Activated CD4-positive, alpha-beta T cell treated with anti-CD3 and anti-CD28 coated beads, Interleukin-2, amount 10 ng/mL, durations not matched to agents 7 days and 5 days (primary cell): Measurements from ENCODE around the gene GRAPL. TPM values are rescaled to one million over a fixed set of nuclear protein-coding genes. Genes with fewer than 3 reads are reported as not detected.
"Not testable (repeated sequence)": the region's sequence is repeated elsewhere in the genome, so short reads cannot be mapped to it uniquely, and the experiment has no call there.

Source experiments
- CTCF ChIA-PET: fragments of 350-600 bp; sonication (Branson Sonifier 250); formaldehyde crosslinking; loops from one replicate; lab custom pipeline; 2021; ENCODE audit warnings: antibody characterized with exemption; lab: Charles Lee
- POLR2A ChIA-PET: fragments of 350-600 bp; sonication (Branson Sonifier 250); formaldehyde crosslinking; loops from one replicate; lab custom pipeline; 2021; ENCODE audit warnings: antibody characterized with exemption; lab: Charles Lee
- DNase-seq: peaks from one replicate; pipeline ENCODE4 v3.0.0-alpha.2; 2020
- H3K27ac Mint-ChIP-seq: one replicate; pipeline ENCODE4 v1.8.0; 2021; ENCODE audit warnings: mild to moderate bottlenecking, moderate library complexity, mixed read lengths
- H3K27me3 Mint-ChIP-seq: one replicate; pipeline ENCODE4 v1.8.0; 2021; ENCODE audit warnings: mixed read lengths
- H3K36me3 Mint-ChIP-seq: one replicate; pipeline ENCODE4 v1.8.0; 2021; ENCODE audit warnings: low read depth, mixed read lengths
- H3K4me1 Mint-ChIP-seq: one replicate; pipeline ENCODE4 v1.8.0; 2021; ENCODE audit warnings: mixed read lengths
- H3K4me3 Mint-ChIP-seq: one replicate; pipeline ENCODE4 v1.8.0; 2021; ENCODE audit warnings: mild to moderate bottlenecking, moderate library complexity, mixed read lengths
- H3K9me3 Mint-ChIP-seq: one replicate; pipeline ENCODE4 v1.8.0; 2021; ENCODE audit warnings: mixed read lengths
- total RNA-seq, 2 experiments: library from RNA; stranded (reverse); gene quantifications; one replicate each; pipeline ENCODE4 v1.2.3, GENCODE V29; 2021

GRAPL gene
- total RNA-seq, 2 experiments from 2014 or later: 16.3 to 25.3 TPM

- H3K36me3 Mint-ChIP-seq, DNase-seq, H3K27me3 Mint-ChIP-seq, CTCF ChIA-PET, H3K4me1 Mint-ChIP-seq, H3K27ac Mint-ChIP-seq, H3K4me3 Mint-ChIP-seq, POLR2A ChIA-PET, H3K9me3 Mint-ChIP-seq: not testable (repeated sequence)
These were observed 61.7 kb downstream of the GRAPL start for GRCh38 chr17:19188870-19189708.

- CTCF ChIA-PET, H3K4me1 Mint-ChIP-seq, H3K4me3 Mint-ChIP-seq, H3K27ac Mint-ChIP-seq, H3K9me3 Mint-ChIP-seq, DNase-seq, H3K27me3 Mint-ChIP-seq, POLR2A ChIA-PET, H3K36me3 Mint-ChIP-seq: not testable (repeated sequence)
These were observed 62.5 kb downstream of the GRAPL start for GRCh38 chr17:19189781-19190405.

- H3K27me3 Mint-ChIP-seq, H3K27ac Mint-ChIP-seq, CTCF ChIA-PET, POLR2A ChIA-PET, H3K4me1 Mint-ChIP-seq, DNase-seq, H3K4me3 Mint-ChIP-seq, H3K36me3 Mint-ChIP-seq, H3K9me3 Mint-ChIP-seq: not testable (repeated sequence)
These were observed 69.2 kb downstream of the GRAPL start for GRCh38 chr17:19196382-19197204.

- DNase-seq, H3K4me3 Mint-ChIP-seq, CTCF ChIA-PET, H3K27me3 Mint-ChIP-seq, H3K9me3 Mint-ChIP-seq, POLR2A ChIA-PET, H3K36me3 Mint-ChIP-seq, H3K27ac Mint-ChIP-seq, H3K4me1 Mint-ChIP-seq: not testable (repeated sequence)
These were observed 75.1 kb downstream of the GRAPL start for GRCh38 chr17:19202448-19202847.

GRCh38 chr17:19203429-19203828, 76.0 kb downstream of the GRAPL start:
- H3K9me3 Mint-ChIP-seq, CTCF ChIA-PET, DNase-seq, H3K27me3 Mint-ChIP-seq, H3K4me3 Mint-ChIP-seq, H3K4me1 Mint-ChIP-seq, POLR2A ChIA-PET, H3K36me3 Mint-ChIP-seq, H3K27ac Mint-ChIP-seq: not testable (repeated sequence)

Other genes with a start within 250 kb of the GRAPL start
- gene SLC5A10, start 175.4 kb upstream of the GRAPL start, total RNA-seq: not detected
- gene FAM83G, start 122.8 kb upstream of the GRAPL start, total RNA-seq: 1 to 10 TPM; 7.1 to 9.1 TPM
- gene GRAP, start 80.6 kb upstream of the GRAPL start, total RNA-seq: 10 to 100 TPM; 35.4 to 39.2 TPM
- gene EPN2, start 109.8 kb downstream of the GRAPL start, total RNA-seq: 1 to 10 TPM; 1.8 to 2.1 TPM
- gene B9D1, start 235.1 kb downstream of the GRAPL start, total RNA-seq: 1 to 10 TPM; 1.3 to 1.6 TPM